GM23338 (cell line): Measurements from ENCODE around the gene EIF5A2. TPM values are rescaled to one million over a fixed set of nuclear protein-coding genes. Genes with fewer than 3 reads are reported as not detected.

Experiments used
- ATAC-seq: fragments of 200-7000 bp; cut with Tn5 transposase; 3 replicates; pipeline ENCODE4 v1.9.1; 2020
- DNase-seq: peaks from one replicate; pipeline ENCODE4 v3.0.0-alpha.2; 2015; ENCODE audit warnings: low spot score
- H2AFZ ChIP-seq: fragments of 200-600 bp; sonication (generic); 2 replicates; pipeline ENCODE4 v1.8.0; 2016; ENCODE audit warnings: antibody characterized with exemption, mild to moderate bottlenecking, moderate library complexity
- H3F3A ChIP-seq: fragments of 200-600 bp; sonication (generic); replicated peaks from 2 replicates; pipeline ENCODE4 v1.8.0; 2017; ENCODE audit warnings: antibody characterized with exemption, mixed run types, low read depth
- H3K27ac ChIP-seq: fragments of 200-600 bp; sonication (generic); 2 replicates; pipeline ENCODE4 v1.6.1; 2016; ENCODE audit warnings: low read depth
- H3K27me3 ChIP-seq: fragments of 200-600 bp; sonication (generic); 2 replicates; pipeline ENCODE4 v1.8.0; 2016; ENCODE audit warnings: mild to moderate bottlenecking, mixed run types, moderate library complexity; ENCODE audit not compliant: insufficient read depth
- H3K36me3 ChIP-seq: fragments of 200-600 bp; sonication (generic); 2 replicates; pipeline ENCODE4 v1.8.0; 2016; ENCODE audit warnings: mild to moderate bottlenecking; ENCODE audit not compliant: insufficient read depth
- H3K4me1 ChIP-seq: fragments of 200-600 bp; sonication (generic); 2 replicates; pipeline ENCODE4 v1.8.0; 2016; ENCODE audit warnings: mild to moderate bottlenecking, moderate library complexity; ENCODE audit not compliant: insufficient read depth
- H3K4me2 ChIP-seq: fragments of 200-600 bp; sonication (generic); 2 replicates; pipeline ENCODE4 v1.7.1; 2017; ENCODE audit warnings: mixed run types
- H3K4me3 ChIP-seq: fragments of 200-600 bp; sonication (generic); 2 replicates; pipeline ENCODE4 v1.6.1; 2016; ENCODE audit warnings: mixed run types
- H3K79me2 ChIP-seq: fragments of 200-600 bp; sonication (generic); replicated peaks from 2 replicates; pipeline ENCODE4 v1.8.0; 2017; ENCODE audit warnings: mild to moderate bottlenecking; ENCODE audit not compliant: insufficient read depth
- H3K9me2 ChIP-seq: fragments of 200-600 bp; sonication (generic); 2 replicates; pipeline ENCODE4 v1.8.0; 2017; ENCODE audit not compliant: insufficient read depth
- H4K20me1 ChIP-seq: fragments of 200-600 bp; sonication (generic); replicated peaks from 2 replicates; pipeline ENCODE4 v1.8.0; 2017; ENCODE audit warnings: mild to moderate bottlenecking; ENCODE audit not compliant: insufficient read depth
- H3K27ac Mint-ChIP-seq: 2 replicates; pipeline ENCODE4 v1.8.0; 2020; ENCODE audit warnings: inconsistent platforms, mild to moderate bottlenecking, moderate library complexity, mixed read lengths
- H3K27me3 Mint-ChIP-seq: 3 replicates; pipeline ENCODE4 v1.8.0; 2022; ENCODE audit warnings: low read depth, mild to moderate bottlenecking, moderate library complexity, mixed read lengths, inconsistent platforms; ENCODE audit not compliant: insufficient read depth, poor library complexity
- H3K36me3 Mint-ChIP-seq: 3 replicates; pipeline ENCODE4 v1.8.0; 2021; ENCODE audit warnings: low read depth, mild to moderate bottlenecking, inconsistent platforms, moderate library complexity, mixed read lengths
- H3K4me1 Mint-ChIP-seq: 3 replicates; pipeline ENCODE4 v1.8.0; 2020; ENCODE audit warnings: mild to moderate bottlenecking, inconsistent platforms, mixed read lengths
- H3K4me3 Mint-ChIP-seq: 3 replicates; pipeline ENCODE4 v1.8.0; 2021; ENCODE audit warnings: moderate library complexity, mild to moderate bottlenecking, inconsistent platforms, mixed read lengths
- H3K9me3 Mint-ChIP-seq: 3 replicates; pipeline ENCODE4 v1.8.0; 2020; ENCODE audit warnings: moderate library complexity, mild to moderate bottlenecking, inconsistent platforms, mixed read lengths
- CREB1 ChIP-seq: fragments of 250-450 bp; sonication (Bioruptor Pico); IDR thresholded peaks from 2 replicates; pipeline ENCODE4 v1.5.0; 2020; ENCODE audit warnings: low read depth, mild to moderate bottlenecking, moderate library complexity
- CTCF ChIP-seq, 2 experiments: fragments of 200-600 bp in 1 of 2; sonication (generic) in 1 of 2; conservative IDR thresholded peaks; 2 replicates each; pipeline versions ENCODE4 v1.5.1 to v1.6.1; 2016 to 2017; ENCODE audit warnings: antibody characterized with exemption in 2 of 2, low read depth in 2 of 2, mild to moderate bottlenecking in 2 of 2, moderate library complexity in 1 of 2
- ETS1 ChIP-seq: IDR thresholded peaks from 2 replicates; pipeline ENCODE4 v1.6.1; 2016; ENCODE audit warnings: antibody characterized with exemption
- EZH2 ChIP-seq: fragments of 200-600 bp; sonication (generic); IDR thresholded peaks from one replicate; pipeline ENCODE4 v1.8.0; 2017; ENCODE audit warnings: antibody characterized with exemption, mild to moderate bottlenecking, low read depth; ENCODE audit not compliant: unreplicated experiment
- EZH2phosphoT487 ChIP-seq: fragments of 200-600 bp; sonication (generic); IDR thresholded peaks from one replicate; pipeline ENCODE4 v1.8.1; 2018; ENCODE audit warnings: antibody characterized with exemption; ENCODE audit not compliant: unreplicated experiment
- NANOG ChIP-seq: IDR thresholded peaks from 2 replicates; pipeline ENCODE4 v1.6.1; 2016; ENCODE audit warnings: antibody characterized with exemption, borderline replicate concordance
- STAT1 ChIP-seq: IDR thresholded peaks from one replicate; pipeline ENCODE4 v1.6.1; 2016; ENCODE audit warnings: antibody characterized with exemption; ENCODE audit not compliant: unreplicated experiment
- ZNF462 ChIP-seq: fragments of 250-450 bp; sonication (Bioruptor Pico); IDR thresholded peaks from 2 replicates; pipeline ENCODE4 v1.5.0; 2020; ENCODE audit warnings: mild to moderate bottlenecking, moderate library complexity
- polyA plus RNA-seq: library from polyadenylated mRNA; unstranded; fragments of >200 nt; fragmentation: Nextera tagmentation; extraction: Ambion mirVana; gene quantifications from 2 replicates; pipeline ENCODE4 v1.2.1, GENCODE V29; 2016
- total RNA-seq: library from RNA; depleted of rRNA; stranded (reverse); fragments of >200 nt; shearing (Covaris generic); gene quantifications from 2 replicates; pipeline ENCODE4 v1.2.3, GENCODE V29; 2014

EIF5A2 gene
- total and polyA plus RNA-seq, 2 experiments from 2014 or later = 5.9 to 11.7 TPM

GRCh38 chr3:170858599-170858998 is 49.8 kb downstream of the EIF5A2 start (continued):
- no peak for TF ChIP-seq CTCF (conservative IDR thresholded peaks at IDR 0.05; ENCODE audit: low read depth in 2 of 2)
- TF ChIP-seq STAT1 = no peak
- no peak for TF ChIP-seq ZNF462

GRCh38 chr3:170852324-170852723 is 56.1 kb downstream of the EIF5A2 start:
- no peak overlapping the region for H3K27ac ChIP-seq
- no peaks in the 10 kb centered on the region for H3K9me3 Mint-ChIP-seq
- H3K4me1 ChIP-seq = no peaks in the 10 kb centered on the region
- H2AFZ ChIP-seq = no peak overlapping the region
- no peak for ATAC-seq
- no peaks in the 10 kb centered on the region for H3K27me3 ChIP-seq
- H3K27ac Mint-ChIP-seq = no peak overlapping the region
- H3K36me3 ChIP-seq = no peaks in the 10 kb centered on the region
- H3K27me3 Mint-ChIP-seq = no peaks in the 10 kb centered on the region
- H4K20me1 ChIP-seq = no peaks in the 10 kb centered on the region
- no peak overlapping the region for H3K4me3 ChIP-seq
- no peak for DNase-seq
- no peaks in the 10 kb centered on the region for H3F3A ChIP-seq
- H3K9me2 ChIP-seq = no peaks in the 10 kb centered on the region
- H3K4me1 Mint-ChIP-seq = peaks cover 2% of the 10 kb centered on the region; the same call in 2 of the 3 replicates
- H3K36me3 Mint-ChIP-seq = no peaks in the 10 kb centered on the region
- H3K4me3 Mint-ChIP-seq = no peak overlapping the region
- no peaks in the 10 kb centered on the region for H3K79me2 ChIP-seq
- no peak overlapping the region for H3K4me2 ChIP-seq
- TF ChIP-seq EZH2 (no peak), EZH2phosphoT487 (no peak), CTCF (conservative IDR thresholded peaks at IDR 0.05; ENCODE audit: low read depth in 2 of 2) (no peak), NANOG (no peak), ETS1 (no peak), CREB1 (CRISPR knock-in tag) (no peak)
